ENCODE results near the gene PTBP1.
A peak's percentile ranks its signal among the peaks of the same experiment; 100 is the strongest.

The PTBP1 gene

GRCh38 chr19:772730-773436, 24.4 kb upstream of the PTBP1 start:
- no peak for DNase-seq

GRCh38 chr19:776549-776948, 20.7 kb upstream of the PTBP1 start:
- no peak for DNase-seq

GRCh38 chr19:778910-779653, 18.2 kb upstream of the PTBP1 start:
- no peak for DNase-seq

- DNase-seq: no peak
Measured at GRCh38 chr19:780935-781334, 16.3 kb upstream of the PTBP1 start.

- no peak for DNase-seq
Measured at GRCh38 chr19:781800-782184, 15.5 kb upstream of the PTBP1 start.

- DNase-seq: no peak
Measured at GRCh38 chr19:782185-782877, 14.9 kb upstream of the PTBP1 start.

GRCh38 chr19:782878-783668, 14.2 kb upstream of the PTBP1 start:
- DNase-seq: no peak

- no peak for DNase-seq
Measured at GRCh38 chr19:784541-784940, 12.7 kb upstream of the PTBP1 start.

GRCh38 chr19:787536-787935, 9.7 kb upstream of the PTBP1 start:
- no peak for DNase-seq

- DNase-seq: no peak
Measured at GRCh38 chr19:788686-788982, 8.6 kb upstream of the PTBP1 start.

GRCh38 chr19:788983-789700, 8.1 kb upstream of the PTBP1 start:
- DNase-seq: peak; percentile 76

- no peak for DNase-seq
Measured at GRCh38 chr19:789701-790060, 7.6 kb upstream of the PTBP1 start.

GRCh38 chr19:791007-791566, 6.2 kb upstream of the PTBP1 start:
- peak; percentile 49 for DNase-seq

GRCh38 chr19:791567-792305, 5.5 kb upstream of the PTBP1 start:
- peak; percentile 90 for DNase-seq

GRCh38 chr19:792306-792885, 4.9 kb upstream of the PTBP1 start:
- peak; percentile 64 for DNase-seq

GRCh38 chr19:793806-794205, 3.4 kb upstream of the PTBP1 start:
- DNase-seq: no peak

- no peak for DNase-seq
Measured at GRCh38 chr19:795073-795611, 2.1 kb upstream of the PTBP1 start.

GRCh38 chr19:795691-796581, 1.3 kb upstream of the PTBP1 start:
- DNase-seq: no peak

- DNase-seq: peak; percentile 94
Measured at GRCh38 chr19:797528-798414, 519 bp downstream of the PTBP1 start.
